ENCODE data around the gene ARF5. TPM values are rescaled to one million over a fixed set of nuclear protein-coding genes. Genes with fewer than 3 reads are reported as not detected.
A peak's percentile ranks its signal among the peaks of the same experiment; 100 is the strongest.

The ARF5 gene
- total and polyA plus RNA-seq, 7 experiments from 2014 or later, result 74.6 to 158 (median 107) TPM

DNA sequence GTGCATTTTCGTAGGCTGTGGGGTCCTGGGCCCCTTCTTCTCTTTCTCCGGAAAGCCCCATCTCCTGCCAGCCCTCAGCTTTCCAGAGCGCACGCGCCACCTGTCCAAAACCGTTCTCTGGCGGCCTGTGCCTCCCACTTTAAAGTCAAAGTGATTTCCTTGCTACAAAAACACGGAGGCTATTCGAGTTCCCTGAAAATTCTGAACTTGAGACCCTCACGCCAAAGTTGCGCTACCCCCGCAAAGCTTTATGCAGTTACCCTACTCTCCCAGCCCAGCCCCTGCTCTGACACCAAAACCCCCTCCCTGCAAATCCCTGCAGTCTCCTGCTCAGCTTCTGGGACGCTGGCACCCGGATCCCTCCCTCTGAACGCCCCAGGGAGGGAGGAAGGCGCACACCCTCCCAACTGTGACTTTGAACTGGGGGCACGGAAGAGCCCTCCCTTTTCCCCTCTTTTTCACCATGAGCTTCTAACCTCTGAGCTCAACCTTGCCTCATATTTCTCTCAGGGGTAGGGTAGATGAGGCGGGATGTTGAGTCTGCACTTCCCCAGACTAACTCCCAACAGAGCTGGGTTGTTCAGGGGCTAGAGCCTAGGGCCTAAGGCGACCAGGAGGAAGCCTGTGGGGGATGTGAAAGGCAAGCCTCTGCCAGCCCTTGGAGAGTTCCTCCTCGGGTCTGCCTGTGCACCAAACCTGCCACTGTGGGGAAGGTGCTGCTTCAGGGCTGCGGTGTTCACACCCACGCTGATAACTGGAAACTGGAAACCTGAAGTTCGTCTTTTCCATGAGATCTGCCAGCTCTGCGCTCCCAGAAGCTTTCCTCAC is 32.4 kb downstream of the ARF5 start:
- no peak overlapping the region for H3K4me3 ChIP-seq (ENCODE audit: low read length)
- Mint-ChIP-seq H3K9me3 (peaks cover 0 to 2% (median 0%) of the 10 kb centered on the region in 11 donors), H3K27me3 (peaks cover 50 to 77% (median 57%) of the 10 kb centered on the region in 5 donors), H3K4me1 (peaks cover 0 to 11% (median 7%) of the 10 kb centered on the region in 7 donors), H3K4me3 (peak overlapping the region in 2 of 10 donors; percentile 16 to 53), H3K27ac (no peak overlapping the region), H3K36me3 (no peaks in the 10 kb centered on the region)
- no peak for DNase-seq
- ChIA-PET POLR2A (no interaction called here), CTCF (no interaction called here)
- no peaks in the 10 kb centered on the region for H3K4me1 ChIP-seq (ENCODE audit: control insufficient read depth in 2 of 2, insufficient read depth in 2 of 2, low read length in 2 of 2)
- no peak overlapping the region for H3K27ac ChIP-seq (ENCODE audit: low read depth, low read length)
- intact Hi-C loops (cut with micrococcal nuclease), result no loop called here
- no peak for ATAC-seq
- H3K27me3 ChIP-seq (ENCODE audit: control insufficient read depth in 2 of 2, insufficient read depth in 2 of 2, low read length in 2 of 2), result no peaks in the 10 kb centered on the region
- no peaks in the 10 kb centered on the region for H3K9me3 ChIP-seq (ENCODE audit: control insufficient read depth in 2 of 3, low read length in 3 of 3)
- no peaks in the 10 kb centered on the region for H3K36me3 ChIP-seq (ENCODE audit: control insufficient read depth in 2 of 3, insufficient read depth in 3 of 3, low read length in 3 of 3)

- peaks cover 25 to 50% (median 31%) of the 10 kb centered on the region in 5 donors for H3K27me3 Mint-ChIP-seq
- H3K36me3 Mint-ChIP-seq, result no peaks in the 10 kb centered on the region
- no peaks in the 10 kb centered on the region for H3K9me3 ChIP-seq (ENCODE audit: control insufficient read depth in 2 of 3, low read length in 3 of 3)
- intact Hi-C loops (cut with micrococcal nuclease), result no loop called here
- H3K36me3 ChIP-seq (ENCODE audit: control insufficient read depth in 2 of 3, insufficient read depth in 3 of 3, low read length in 3 of 3), result no peaks in the 10 kb centered on the region
- DNase-seq, result no peak
- H3K4me1 ChIP-seq (ENCODE audit: control insufficient read depth in 2 of 2, insufficient read depth in 2 of 2, low read length in 2 of 2), result no peaks in the 10 kb centered on the region
- ChIA-PET CTCF (no interaction called here), POLR2A (no interaction called here)
- no peak overlapping the region for H3K27ac ChIP-seq (ENCODE audit: low read depth, low read length)
- H3K9me3 Mint-ChIP-seq, result no peaks in the 10 kb centered on the region
- H3K4me1 Mint-ChIP-seq, result peaks cover 0 to 11% (median 7%) of the 10 kb centered on the region in 7 donors
- no peak for ATAC-seq
- no peaks in the 10 kb centered on the region for H3K27me3 ChIP-seq (ENCODE audit: control insufficient read depth in 2 of 2, insufficient read depth in 2 of 2, low read length in 2 of 2)
- no peak overlapping the region for H3K4me3 Mint-ChIP-seq
- no peak overlapping the region for H3K4me3 ChIP-seq (ENCODE audit: low read length)
- no peak overlapping the region for H3K27ac Mint-ChIP-seq
Measured at GRCh38 chr7:127625331-127625730, 37.1 kb downstream of the ARF5 start.

DNA sequence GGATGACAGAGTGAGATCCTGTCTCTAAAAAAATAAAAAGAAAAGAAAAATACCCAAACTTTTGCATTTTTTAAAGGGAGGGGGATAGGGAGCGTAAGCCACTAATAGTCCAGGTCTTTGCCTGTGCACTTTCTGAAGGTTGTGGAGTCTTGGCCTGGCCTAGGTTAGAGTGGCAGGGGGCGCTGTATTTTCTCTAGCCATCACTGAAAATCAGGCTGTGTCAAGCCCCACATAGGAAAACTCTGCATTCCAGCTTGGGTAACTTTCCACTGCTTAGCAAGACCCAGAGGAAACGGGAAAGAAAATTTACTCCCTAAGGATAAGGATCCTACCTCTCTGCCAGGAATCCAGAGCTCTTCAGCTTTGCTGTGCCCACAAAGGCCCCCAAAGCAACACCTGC is 40.2 kb downstream of the ARF5 start:
- H3K4me3 ChIP-seq (ENCODE audit: low read length), result no peak overlapping the region
- intact Hi-C loops (cut with micrococcal nuclease), result loop anchor here in 1 of 2 donors (2.0 kb wide), 2 partner anchors 70 to 580 kb away; no protein-coding TSS in a partner anchor
- H3K4me3 Mint-ChIP-seq, result no peak overlapping the region
- ChIA-PET CTCF (interaction anchor here (1.1 kb wide), 1 partner anchor 43 kb away, joined by 3 read pairs; the partner anchor contains the start of gene GCC1), POLR2A (no interaction called here)
- no peaks in the 10 kb centered on the region for H3K9me3 ChIP-seq (ENCODE audit: control insufficient read depth in 2 of 3, low read length in 3 of 3)
- H3K27me3 ChIP-seq (ENCODE audit: control insufficient read depth in 2 of 2, insufficient read depth in 2 of 2, low read length in 2 of 2), result no peaks in the 10 kb centered on the region
- ATAC-seq (no peak), DNase-seq (no peak)
- H3K9me3 Mint-ChIP-seq, result no peaks in the 10 kb centered on the region
- H3K36me3 Mint-ChIP-seq, result no peaks in the 10 kb centered on the region
- H3K4me1 ChIP-seq (ENCODE audit: control insufficient read depth in 2 of 2, insufficient read depth in 2 of 2, low read length in 2 of 2), result no peaks in the 10 kb centered on the region
- peak overlapping the region in 1 of 9 donors; percentile 3 for H3K27ac Mint-ChIP-seq
- H3K36me3 ChIP-seq (ENCODE audit: control insufficient read depth in 2 of 3, insufficient read depth in 3 of 3, low read length in 3 of 3), result no peaks in the 10 kb centered on the region
- no peak overlapping the region for H3K27ac ChIP-seq (ENCODE audit: low read depth, low read length)
- H3K4me1 Mint-ChIP-seq, result peaks cover 0 to 3% (median 0%) of the 10 kb centered on the region in 7 donors
- H3K27me3 Mint-ChIP-seq, result peaks cover 8 to 33% (median 14%) of the 10 kb centered on the region in 5 donors

DNA sequence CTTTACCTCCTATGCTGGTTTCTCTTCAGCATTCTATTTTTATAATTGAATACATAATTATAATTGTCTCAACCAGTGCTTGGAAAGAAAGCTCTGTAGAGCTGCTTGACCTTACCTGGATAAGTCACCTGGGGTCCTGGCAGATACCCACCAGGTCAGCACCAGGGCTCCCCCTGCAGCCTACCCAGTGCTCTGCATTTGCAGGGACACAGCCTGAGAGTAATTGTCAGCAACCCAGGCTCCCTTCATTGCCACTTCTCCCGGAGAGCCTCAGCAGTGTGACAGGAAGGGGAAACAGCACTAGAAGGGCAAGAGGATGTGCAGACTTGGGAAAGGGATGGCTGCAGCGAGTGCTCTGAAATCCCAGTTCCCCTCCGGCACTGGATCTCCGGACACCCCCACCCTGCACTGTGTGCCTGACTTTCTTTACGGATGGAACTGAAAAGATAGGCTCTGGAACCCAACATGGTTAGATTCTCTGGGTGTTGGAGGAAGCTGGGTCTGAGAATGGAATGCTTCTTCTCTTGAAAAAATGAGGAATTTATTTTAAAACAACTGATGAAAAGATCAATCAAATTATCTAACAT is 41.1 kb downstream of the ARF5 start:
- Mint-ChIP-seq H3K27me3 (peaks cover 7 to 31% (median 14%) of the 10 kb centered on the region in 5 donors), H3K27ac (peak overlapping the region in 2 of 9 donors; percentile 31 to 87), H3K4me1 (peaks cover 0 to 3% (median 0%) of the 10 kb centered on the region in 7 donors), H3K9me3 (no peaks in the 10 kb centered on the region), H3K36me3 (peaks cover 0 to 3% (median 0%) of the 10 kb centered on the region in 5 donors), H3K4me3 (no peak overlapping the region)
- intact Hi-C loops (cut with micrococcal nuclease), result loop anchor here in 1 of 2 donors (2.0 kb wide), 2 partner anchors 71 to 579 kb away; no protein-coding TSS in a partner anchor
- Histone ChIP-seq H3K4me3 (ENCODE audit: low read length) (no peak overlapping the region), H3K36me3 (ENCODE audit: control insufficient read depth in 2 of 3, insufficient read depth in 3 of 3, low read length in 3 of 3) (no peaks in the 10 kb centered on the region), H3K27ac (ENCODE audit: low read depth, low read length) (no peak overlapping the region), H3K27me3 (ENCODE audit: control insufficient read depth in 2 of 2, insufficient read depth in 2 of 2, low read length in 2 of 2) (no peaks in the 10 kb centered on the region), H3K4me1 (ENCODE audit: control insufficient read depth in 2 of 2, insufficient read depth in 2 of 2, low read length in 2 of 2) (no peaks in the 10 kb centered on the region), H3K9me3 (ENCODE audit: control insufficient read depth in 2 of 3, low read length in 3 of 3) (no peaks in the 10 kb centered on the region)
- POLR2A ChIA-PET, result interaction anchor here (0.6 kb wide), 1 partner anchor 46 kb away, joined by 3 read pairs; no protein-coding TSS in a partner anchor
- peak; percentile 63 for ATAC-seq
- DNase-seq, result peak in 6 of 9 donors; percentile 5 to 25 (median 18)
- CTCF ChIA-PET, result interaction anchor here (1.1 kb wide), 1 partner anchor 44 kb away, joined by 3 read pairs; the partner anchor contains the start of gene GCC1

GRCh38 chr7:127632276-127632910 is 44.2 kb downstream of the ARF5 start:
- Mint-ChIP-seq H3K27me3 (peaks cover 6 to 33% (median 28%) of the 10 kb centered on the region in 5 donors), H3K4me1 (peaks cover 0 to 3% (median 0%) of the 10 kb centered on the region in 7 donors), H3K27ac (no peak overlapping the region), H3K36me3 (peaks cover 0 to 3% (median 0%) of the 10 kb centered on the region in 5 donors), H3K4me3 (no peak overlapping the region), H3K9me3 (no peaks in the 10 kb centered on the region)
- H3K27me3 ChIP-seq (ENCODE audit: control insufficient read depth in 2 of 2, insufficient read depth in 2 of 2, low read length in 2 of 2), result peaks cover 0 to 2% of the 10 kb centered on the region in 2 donors
- no peak for DNase-seq
- no peaks in the 10 kb centered on the region for H3K4me1 ChIP-seq (ENCODE audit: control insufficient read depth in 2 of 2, insufficient read depth in 2 of 2, low read length in 2 of 2)
- CTCF ChIA-PET, result no interaction called here
- no peak for ATAC-seq
- H3K4me3 ChIP-seq (ENCODE audit: low read length), result no peak overlapping the region
- H3K9me3 ChIP-seq (ENCODE audit: control insufficient read depth in 2 of 3, low read length in 3 of 3), result no peaks in the 10 kb centered on the region
- POLR2A ChIA-PET, result no interaction called here
- intact Hi-C loops (cut with micrococcal nuclease), result no loop called here
- no peak overlapping the region for H3K27ac ChIP-seq (ENCODE audit: low read depth, low read length)
- no peaks in the 10 kb centered on the region for H3K36me3 ChIP-seq (ENCODE audit: control insufficient read depth in 2 of 3, insufficient read depth in 3 of 3, low read length in 3 of 3)

DNA sequence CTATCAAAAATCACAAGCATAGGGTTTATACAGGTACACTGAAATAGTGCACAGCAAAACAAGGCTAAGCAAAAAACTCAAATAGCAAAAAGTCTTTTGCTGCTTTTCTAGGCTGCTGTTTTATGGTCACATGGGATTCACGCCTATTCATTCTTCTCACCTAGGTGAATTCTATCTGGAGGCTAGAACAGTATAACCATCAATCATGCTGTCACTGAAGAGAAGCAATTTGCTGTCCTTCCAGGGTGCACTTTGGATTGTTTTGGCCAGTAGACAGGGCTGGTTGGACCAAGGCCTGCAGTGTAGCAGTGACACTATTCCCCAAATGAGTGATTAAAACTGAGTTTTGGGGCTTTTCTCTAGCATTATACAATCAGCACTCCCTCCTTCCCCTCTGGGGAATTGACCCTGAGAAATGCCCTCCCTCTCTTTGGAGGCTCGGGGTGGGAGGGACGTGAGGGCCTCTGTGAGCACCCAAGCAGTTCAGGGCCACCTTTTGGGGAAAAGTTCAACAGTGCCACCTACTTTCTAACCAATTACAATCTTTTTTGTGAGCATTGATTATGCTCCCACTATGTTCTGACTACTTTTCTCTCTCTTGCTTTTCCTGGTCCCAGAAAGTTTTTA is 47.6 kb downstream of the ARF5 start:
- peaks cover 0 to 2% of the 10 kb centered on the region in 2 donors for H3K27me3 ChIP-seq (ENCODE audit: control insufficient read depth in 2 of 2, insufficient read depth in 2 of 2, low read length in 2 of 2)
- DNase-seq (no peak), ATAC-seq (no peak)
- H3K4me3 ChIP-seq (ENCODE audit: low read length), result no peak overlapping the region
- intact Hi-C loops (cut with micrococcal nuclease), result no loop called here
- H3K4me1 ChIP-seq (ENCODE audit: control insufficient read depth in 2 of 2, insufficient read depth in 2 of 2, low read length in 2 of 2), result no peaks in the 10 kb centered on the region
- Mint-ChIP-seq H3K27ac (no peak overlapping the region), H3K4me1 (peaks cover 0 to 3% (median 0%) of the 10 kb centered on the region in 7 donors), H3K9me3 (no peaks in the 10 kb centered on the region), H3K27me3 (peaks cover 24 to 44% (median 41%) of the 10 kb centered on the region in 5 donors), H3K36me3 (peaks cover 0 to 3% (median 0%) of the 10 kb centered on the region in 5 donors), H3K4me3 (no peak overlapping the region)
- no peak overlapping the region for H3K27ac ChIP-seq (ENCODE audit: low read depth, low read length)
- H3K9me3 ChIP-seq (ENCODE audit: control insufficient read depth in 2 of 3, low read length in 3 of 3), result no peaks in the 10 kb centered on the region
- no peaks in the 10 kb centered on the region for H3K36me3 ChIP-seq (ENCODE audit: control insufficient read depth in 2 of 3, insufficient read depth in 3 of 3, low read length in 3 of 3)
- ChIA-PET POLR2A (no interaction called here), CTCF (interaction anchor here (0.6 kb wide), 1 partner anchor 89 kb away, joined by 3 read pairs; no protein-coding TSS in a partner anchor)

Data from naive thymus-derived CD4-positive, alpha-beta T cell (primary cell).